ENCODE results near the gene FAM149A. TPM values are rescaled to one million over a fixed set of nuclear protein-coding genes. Genes with fewer than 3 reads are reported as not detected.
A peak's percentile ranks its signal among the peaks of the same experiment; 100 is the strongest.

Gene FAM149A
- 0.85 TPM for polyA plus RNA-seq (2012; ENCODE audit: insufficient read depth, insufficient read length, low read depth)

GRCh38 chr4:186104114-186104889 is at the start of gene FAM149A:
Gene FAM149A (plus strand): TSS chr4:186104704.
- no peak for TF ChIP-seq CTCF (IDR thresholded peaks at IDR 0.05; ENCODE audit: low read depth, low read length)
- peak; percentile 19 for DNase-seq
- Histone ChIP-seq H3K9me3 (no peaks in the 10 kb centered on the region), H3K36me3 (no peaks in the 10 kb centered on the region), H3K4me1 (no peaks in the 10 kb centered on the region; the same call in 1 of the 2 replicates), H3K4me3 (ENCODE audit: low read depth, low read length) (peak within 1 kb of the TSS; percentile 10; the same call in 1 of the 2 replicates), H3K27me3 (peaks cover 41% of the 10 kb centered on the region)

GRCh38 chr4:186058253-186058979 is 46.1 kb upstream of the FAM149A start:
- Histone ChIP-seq H3K27me3 (no peaks in the 10 kb centered on the region), H3K4me1 (no peaks in the 10 kb centered on the region), H3K4me3 (ENCODE audit: low read depth, low read length) (no peak overlapping the region), H3K36me3 (no peaks in the 10 kb centered on the region), H3K9me3 (no peaks in the 10 kb centered on the region)
- TF ChIP-seq CTCF (IDR thresholded peaks at IDR 0.05; ENCODE audit: low read depth, low read length): no peak
- no peak for DNase-seq

DNA sequence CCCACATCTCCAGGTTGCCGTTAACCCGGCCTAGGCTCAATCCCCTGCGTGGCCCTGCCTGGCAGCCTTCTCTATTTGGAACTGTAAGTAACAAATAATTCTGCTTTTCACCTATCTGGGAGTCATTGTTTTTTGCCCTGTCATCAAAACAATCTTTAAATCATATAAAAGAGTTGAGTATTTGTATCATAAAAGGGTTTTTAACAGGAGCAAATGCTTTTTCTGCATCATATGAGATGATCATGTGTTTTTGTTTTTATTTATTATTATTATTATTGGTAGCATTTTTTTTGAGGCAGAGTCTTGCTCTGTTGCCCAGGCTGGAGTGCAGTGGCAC is 45.6 kb upstream of the FAM149A start:
- TF ChIP-seq CTCF (IDR thresholded peaks at IDR 0.05; ENCODE audit: low read depth, low read length): no peak
- no peak overlapping the region for H3K4me3 ChIP-seq (ENCODE audit: low read depth, low read length)

DNA sequence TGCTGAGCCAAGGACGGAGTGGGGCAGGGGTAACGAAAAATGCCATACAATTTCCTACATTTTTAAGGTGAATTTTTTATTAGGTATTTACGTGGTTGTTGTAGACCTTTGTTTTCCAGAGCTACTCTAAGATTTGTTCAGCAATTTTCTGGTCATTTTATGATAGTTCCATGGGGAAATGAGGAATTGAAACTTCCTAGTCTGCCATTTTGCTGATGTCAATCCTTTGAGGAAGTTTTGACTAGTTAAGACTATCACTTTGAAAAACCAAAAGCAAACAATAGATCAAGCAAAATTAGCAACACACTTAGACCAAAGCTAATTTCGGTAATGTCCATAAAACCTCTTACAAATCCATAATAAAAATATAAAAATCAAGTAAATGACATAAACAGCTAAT is 42.6 kb upstream of the FAM149A start:
- H3K4me3 ChIP-seq (ENCODE audit: low read depth, low read length): no peak overlapping the region
- DNase-seq: no peak
- TF ChIP-seq CTCF (IDR thresholded peaks at IDR 0.05; ENCODE audit: low read depth, low read length): no peak
- H3K9me3 ChIP-seq: no peaks in the 10 kb centered on the region
- no peaks in the 10 kb centered on the region for H3K36me3 ChIP-seq
- no peaks in the 10 kb centered on the region for H3K4me1 ChIP-seq
- no peaks in the 10 kb centered on the region for H3K27me3 ChIP-seq

More for the DNA sequence above, 45.6 kb upstream of the FAM149A start:
- no peaks in the 10 kb centered on the region for H3K27me3 ChIP-seq
- H3K4me1 ChIP-seq: no peaks in the 10 kb centered on the region
- DNase-seq: no peak
- H3K9me3 ChIP-seq: no peaks in the 10 kb centered on the region
- no peaks in the 10 kb centered on the region for H3K36me3 ChIP-seq

DNA sequence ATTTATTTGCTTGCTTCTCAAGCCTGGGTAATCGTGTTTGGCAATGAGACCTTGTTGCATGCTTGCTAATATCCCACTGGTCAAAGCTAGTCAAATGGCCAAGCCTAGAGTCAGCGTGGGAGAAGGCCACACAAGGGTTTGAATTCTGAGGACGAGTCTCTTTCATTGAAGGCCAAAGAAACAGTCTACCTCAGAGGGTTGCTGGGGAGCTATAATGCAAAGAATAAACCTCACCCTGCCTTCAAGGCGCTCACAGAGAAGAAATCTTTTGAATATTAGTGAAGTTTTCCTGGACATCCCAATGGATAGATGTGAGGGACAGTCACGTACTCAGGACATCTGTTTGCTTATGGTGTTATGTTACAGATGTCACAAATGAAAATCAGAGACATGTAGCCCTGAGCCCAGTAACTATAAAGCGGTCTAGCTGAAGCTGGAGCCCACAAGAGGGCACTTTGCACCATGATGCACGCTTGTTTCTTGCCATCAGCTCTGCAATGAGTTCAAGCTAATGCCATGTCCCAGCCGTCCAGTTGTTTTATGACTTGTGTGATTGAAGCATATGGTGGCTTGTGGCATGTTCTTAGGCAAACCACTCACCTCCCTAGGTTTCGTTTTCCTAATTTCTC is 36.6 kb upstream of the FAM149A start:
- peak; percentile 75 for TF ChIP-seq CTCF (IDR thresholded peaks at IDR 0.05; ENCODE audit: low read depth, low read length)

More for the DNA sequence above, 36.6 kb upstream of the FAM149A start:
- Histone ChIP-seq H3K4me1 (no peaks in the 10 kb centered on the region), H3K4me3 (ENCODE audit: low read depth, low read length) (peak overlapping the region; percentile 40; the same call in 1 of the 2 replicates), H3K27me3 (no peaks in the 10 kb centered on the region), H3K9me3 (no peaks in the 10 kb centered on the region), H3K36me3 (no peaks in the 10 kb centered on the region)
- peak; percentile 49 for DNase-seq

All from BE2C (cell line).